ENCODE data around the gene SDHA. TPM values are rescaled to one million over a fixed set of nuclear protein-coding genes. Genes with fewer than 3 reads are reported as not detected.
"Not testable (repeated sequence)": the region's sequence is repeated elsewhere in the genome, so short reads cannot be mapped to it uniquely, and the experiment has no call there.

Gene SDHA
- total and polyA plus RNA-seq, 5 experiments from 2014 or later = 130 to 200 (median 160) TPM

DNA sequence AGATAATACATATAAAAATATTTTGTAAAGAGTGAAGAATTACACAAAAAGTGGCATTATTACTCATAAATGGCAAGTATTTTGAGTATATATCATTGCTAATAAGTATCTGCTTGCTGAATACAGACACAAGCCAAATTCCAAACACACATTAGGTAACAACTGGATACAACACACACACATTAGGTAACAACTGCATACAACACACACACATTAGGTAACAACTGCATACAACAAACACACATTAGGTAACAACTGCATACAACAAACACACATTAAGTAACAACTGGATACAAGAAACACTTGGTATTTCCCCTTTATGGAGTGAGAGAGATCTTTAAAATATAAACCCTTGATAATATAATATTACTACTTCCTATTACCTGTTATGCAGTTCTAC is 13.7 kb upstream of the SDHA start:
- Mint-ChIP-seq H3K9me3 (no peaks in the 10 kb centered on the region), H3K27ac (no peak overlapping the region), H3K36me3 (peaks cover 5 to 57% (median 7%) of the 10 kb centered on the region in 3 donors), H3K27me3 (no peaks in the 10 kb centered on the region), H3K4me3 (no peak overlapping the region), H3K4me1 (peaks cover 8 to 37% (median 19%) of the 10 kb centered on the region in 4 donors)
- ATAC-seq = no peak
- no peak for DNase-seq
- POLR2A ChIA-PET = no interaction called here

DNA sequence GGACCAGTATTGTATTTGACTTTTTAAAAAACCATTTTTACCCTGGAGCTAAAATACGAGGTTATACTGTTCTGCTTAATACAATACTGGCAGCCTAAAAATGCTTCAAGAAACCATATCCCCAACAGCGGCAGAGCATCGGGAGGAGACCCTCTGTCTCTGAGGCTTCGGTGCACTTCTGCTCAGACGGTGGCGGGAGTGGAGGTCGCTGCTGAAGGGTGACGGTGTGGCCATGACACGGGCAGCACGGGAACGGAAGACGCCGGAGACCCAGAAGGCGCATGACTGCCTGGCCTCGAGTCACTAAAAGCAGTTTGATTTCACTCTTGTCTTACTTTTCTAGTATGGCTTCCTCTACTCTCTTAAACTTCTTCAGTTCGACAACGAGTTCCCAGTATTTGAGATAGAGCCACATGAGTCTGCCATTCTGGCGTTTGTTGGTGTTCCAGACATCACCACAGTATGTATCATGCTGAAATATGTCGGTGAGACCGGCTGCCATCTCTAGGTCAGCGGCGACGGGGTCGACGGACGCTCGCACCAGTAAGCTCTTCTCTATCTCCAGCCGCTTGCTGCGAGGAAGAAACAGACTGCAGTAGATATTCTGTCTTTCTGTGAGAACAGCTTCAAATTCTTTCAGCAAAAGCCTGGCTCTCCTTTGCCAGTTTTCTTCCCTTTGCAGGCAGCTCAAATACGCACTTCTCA is 13.0 kb upstream of the SDHA start:
- POLR2A ChIA-PET = no interaction called here
- H3K9me3 Mint-ChIP-seq = no peaks in the 10 kb centered on the region
- ATAC-seq (no peak), DNase-seq (no peak)
- no peak overlapping the region for H3K4me3 Mint-ChIP-seq
- peaks cover 15 to 44% (median 24%) of the 10 kb centered on the region in 4 donors for H3K4me1 Mint-ChIP-seq
- H3K27me3 Mint-ChIP-seq = no peaks in the 10 kb centered on the region
- H3K36me3 Mint-ChIP-seq = peaks cover 5 to 58% (median 7%) of the 10 kb centered on the region in 3 donors
- peak overlapping the region in 1 of 10 donors; percentile 72 for H3K27ac Mint-ChIP-seq

DNA sequence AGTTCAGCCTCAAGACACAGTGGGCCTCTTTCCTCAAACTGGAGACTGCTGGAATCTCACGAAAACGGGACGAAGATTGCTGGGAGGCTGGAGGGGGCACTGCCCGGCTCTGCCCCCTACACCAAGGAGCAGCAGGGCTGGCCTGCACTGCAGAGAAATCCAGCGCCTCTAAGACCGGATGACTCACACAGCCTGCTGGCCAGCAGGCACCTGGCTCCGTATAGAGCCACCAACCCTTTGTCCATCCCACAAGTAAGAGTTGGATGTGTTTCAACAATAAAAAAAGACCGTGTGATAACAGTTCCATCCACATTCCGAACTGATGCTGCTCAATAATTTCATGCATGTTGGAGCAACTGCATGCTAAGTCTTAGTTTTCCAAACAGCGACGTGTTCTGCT is 11.7 kb upstream of the SDHA start:
- POLR2A ChIA-PET = interaction anchor here (1.0 kb wide), 1 partner anchor 11 kb away, joined by 4 read pairs; the partner anchor contains the start of genes CCDC127 and SDHA
- Mint-ChIP-seq H3K4me3 (no peak overlapping the region), H3K27ac (no peak overlapping the region), H3K4me1 (peaks cover 13 to 44% (median 26%) of the 10 kb centered on the region in 4 donors), H3K9me3 (no peaks in the 10 kb centered on the region), H3K27me3 (no peaks in the 10 kb centered on the region), H3K36me3 (peaks cover 5 to 63% (median 7%) of the 10 kb centered on the region in 3 donors)
- DNase-seq (no peak), ATAC-seq (no peak)

DNA sequence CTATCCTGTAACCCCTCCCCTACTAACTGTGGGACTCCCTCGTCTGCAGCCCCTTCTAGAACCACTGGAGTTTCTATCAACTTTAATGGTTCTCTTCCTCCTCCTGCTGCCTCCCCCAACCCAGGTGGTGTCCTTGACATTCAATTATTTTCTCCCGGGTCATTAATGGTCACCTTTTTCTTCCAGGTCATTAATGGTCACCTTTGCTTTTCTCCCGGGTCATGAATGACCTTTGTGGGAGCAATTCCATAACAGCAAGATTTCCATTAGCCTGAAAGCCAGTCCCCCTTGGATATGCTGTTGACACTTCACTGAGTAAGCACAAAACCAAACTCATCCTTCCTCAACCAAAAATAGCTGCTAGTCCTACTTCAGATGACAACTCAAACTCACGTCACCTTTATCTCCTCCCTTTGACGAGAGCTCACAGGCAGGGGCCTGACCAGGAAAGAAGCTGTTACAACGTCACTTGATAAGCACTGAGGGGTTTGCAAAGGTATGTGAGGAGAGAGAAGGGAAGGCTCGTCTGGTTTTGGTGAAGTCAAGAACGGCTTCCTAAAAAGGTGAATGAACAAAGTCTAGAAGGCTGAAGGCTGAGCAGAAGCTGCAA is 11.1 kb upstream of the SDHA start:
- Mint-ChIP-seq H3K4me1 (peaks cover 13 to 38% (median 25%) of the 10 kb centered on the region in 4 donors), H3K9me3 (no peaks in the 10 kb centered on the region), H3K36me3 (peaks cover 5 to 63% (median 7%) of the 10 kb centered on the region in 3 donors), H3K4me3 (no peak overlapping the region), H3K27ac (peak overlapping the region in 2 of 10 donors; percentile 2 to 87), H3K27me3 (no peaks in the 10 kb centered on the region)
- no peak for DNase-seq
- POLR2A ChIA-PET = interaction anchor here (1.0 kb wide), 1 partner anchor 11 kb away, joined by 4 read pairs; the partner anchor contains the start of genes CCDC127 and SDHA
- no peak for ATAC-seq

DNA sequence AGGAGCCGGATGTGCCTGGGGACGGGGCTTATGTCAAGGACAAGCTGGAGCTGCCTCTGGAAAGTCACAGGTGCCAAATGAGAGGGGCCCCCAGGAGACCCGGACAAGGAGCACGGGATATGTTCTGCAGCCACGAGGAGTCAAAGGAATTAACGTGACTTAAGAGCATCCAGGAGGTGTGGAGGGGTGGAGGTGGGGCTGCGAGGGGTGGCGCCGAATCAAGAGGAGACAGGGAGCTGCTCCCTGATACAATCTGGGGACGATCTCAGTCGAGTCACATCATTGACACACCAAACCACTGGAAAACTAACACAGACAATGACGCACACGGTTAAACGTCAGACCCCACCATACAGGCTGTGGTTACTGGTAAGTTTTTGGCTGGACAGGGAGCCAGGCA is 10.5 kb upstream of the SDHA start:
- POLR2A ChIA-PET = interaction anchor here (1.0 kb wide), 1 partner anchor 10 kb away, joined by 4 read pairs; the partner anchor contains the start of genes CCDC127 and SDHA
- Mint-ChIP-seq H3K27ac (peak overlapping the region in 2 of 10 donors; percentile 2 to 87), H3K27me3 (no peaks in the 10 kb centered on the region), H3K4me1 (peaks cover 13 to 37% (median 24%) of the 10 kb centered on the region in 4 donors), H3K9me3 (no peaks in the 10 kb centered on the region), H3K4me3 (no peak overlapping the region), H3K36me3 (peaks cover 5 to 59% (median 7%) of the 10 kb centered on the region in 3 donors)
- no peak for ATAC-seq
- DNase-seq = peak in 1 of 10 donors; percentile 45

DNA sequence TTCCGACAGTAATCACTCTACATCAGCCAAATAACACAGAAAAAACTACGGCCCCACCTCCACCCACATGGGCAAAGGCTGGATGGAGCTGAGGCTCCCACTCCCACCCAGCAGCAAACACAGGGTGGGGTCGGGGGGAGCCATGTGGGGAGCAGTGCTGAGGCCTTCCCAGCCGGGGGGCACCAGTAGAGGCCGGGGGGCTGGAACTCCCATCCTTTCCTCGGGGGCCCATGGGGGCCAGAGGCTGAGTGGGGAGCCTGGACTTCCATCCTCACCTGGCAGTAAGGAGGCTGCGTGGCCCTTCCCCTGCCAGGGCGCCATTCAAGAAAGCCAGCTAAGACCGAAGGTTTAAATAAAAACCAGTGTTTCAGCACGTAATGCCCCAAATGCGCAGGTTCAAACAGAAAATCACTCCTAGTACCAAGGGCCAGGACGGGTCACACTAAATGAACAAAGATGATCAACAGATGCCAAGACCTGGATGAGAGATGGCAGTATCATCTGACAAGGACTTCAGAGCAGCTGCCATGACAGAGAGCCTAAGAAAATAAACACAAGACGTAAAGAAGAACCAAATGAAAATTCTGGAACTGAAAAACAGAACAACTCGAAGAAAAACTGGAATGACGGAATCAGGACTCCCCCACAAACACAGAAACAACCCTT is 9.5 kb upstream of the SDHA start:
- H3K4me1 Mint-ChIP-seq = peaks cover 15 to 38% (median 24%) of the 10 kb centered on the region in 4 donors
- H3K9me3 Mint-ChIP-seq = no peaks in the 10 kb centered on the region
- POLR2A ChIA-PET = no interaction called here
- H3K4me3 Mint-ChIP-seq = peak overlapping the region in 2 of 10 donors; percentile 12 to 22
- H3K36me3 Mint-ChIP-seq = peaks cover 5 to 54% (median 7%) of the 10 kb centered on the region in 3 donors
- ATAC-seq = no peak
- no peaks in the 10 kb centered on the region for H3K27me3 Mint-ChIP-seq
- DNase-seq = no peak
- H3K27ac Mint-ChIP-seq = peak overlapping the region in 1 of 10 donors; percentile 73

DNA sequence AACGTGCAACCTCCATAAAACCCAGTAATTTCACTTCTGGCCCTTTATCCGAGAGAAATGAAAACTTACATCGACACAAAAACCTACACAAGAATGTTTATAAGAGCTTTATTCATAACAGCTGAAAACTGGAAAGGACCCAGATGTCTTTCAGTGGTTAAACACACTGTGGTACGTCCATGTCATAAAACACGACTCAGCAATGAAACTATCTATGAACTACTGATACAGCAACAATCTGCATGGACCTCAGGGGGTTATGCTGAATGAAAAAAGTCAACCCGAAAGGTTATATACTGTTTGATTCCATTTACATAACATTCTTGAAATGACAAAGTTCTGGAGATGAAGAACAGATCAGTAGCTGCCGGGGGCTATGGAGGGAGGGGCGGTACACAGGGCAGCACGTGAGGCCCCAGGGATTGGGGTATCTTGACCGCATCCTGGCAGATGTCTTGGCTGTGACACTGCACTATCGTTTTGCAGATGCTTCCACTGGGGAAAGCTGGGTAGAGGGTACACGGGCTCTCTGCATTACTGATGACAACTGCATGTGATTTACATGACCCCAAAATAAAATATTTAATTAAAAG is 4.2 kb upstream of the SDHA start:
- peaks cover 17 to 51% (median 44%) of the 10 kb centered on the region in 4 donors for H3K4me1 Mint-ChIP-seq
- no peak for ATAC-seq
- POLR2A ChIA-PET = no interaction called here
- H3K27ac Mint-ChIP-seq = peak overlapping the region in 3 of 10 donors; percentile 32 to 74 (median 51)
- H3K36me3 Mint-ChIP-seq = peaks cover 0 to 37% (median 5%) of the 10 kb centered on the region in 3 donors
- no peak for DNase-seq
- no peaks in the 10 kb centered on the region for H3K27me3 Mint-ChIP-seq
- H3K4me3 Mint-ChIP-seq = peak overlapping the region in 6 of 10 donors; percentile 7 to 59 (median 34)
- H3K9me3 Mint-ChIP-seq = no peaks in the 10 kb centered on the region

DNA sequence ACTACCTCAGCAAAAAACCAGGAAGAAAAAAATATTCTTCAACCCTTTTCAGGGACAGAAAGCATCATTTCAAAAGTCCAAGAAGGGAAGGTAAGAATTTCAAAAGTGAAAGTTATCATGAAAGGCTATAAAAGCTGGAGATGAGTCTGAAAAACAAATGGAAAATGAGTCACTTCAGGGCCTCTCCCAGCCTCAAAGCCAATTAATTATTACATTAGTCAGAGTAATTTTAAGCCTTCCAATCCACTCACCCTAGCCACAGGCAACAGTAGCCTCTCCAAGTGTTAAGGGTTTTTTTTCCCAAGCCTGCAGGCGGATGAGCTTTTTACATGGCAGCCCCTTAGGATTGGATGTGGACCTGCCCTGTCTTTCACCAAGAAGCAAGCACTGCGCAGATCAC is 2.9 kb upstream of the SDHA start:
- Mint-ChIP-seq H3K27ac (peak overlapping the region in 6 of 10 donors; percentile 22 to 66 (median 53)), H3K4me3 (peak overlapping the region in 9 of 10 donors; percentile 1 to 75 (median 64)), H3K4me1 (peaks cover 13 to 47% (median 42%) of the 10 kb centered on the region in 4 donors), H3K36me3 (peaks cover 0 to 34% (median 5%) of the 10 kb centered on the region in 3 donors)
- H3K9me3 Mint-ChIP-seq, H3K27me3 Mint-ChIP-seq, POLR2A ChIA-PET, ATAC-seq, DNase-seq: not testable (repeated sequence)

DNA sequence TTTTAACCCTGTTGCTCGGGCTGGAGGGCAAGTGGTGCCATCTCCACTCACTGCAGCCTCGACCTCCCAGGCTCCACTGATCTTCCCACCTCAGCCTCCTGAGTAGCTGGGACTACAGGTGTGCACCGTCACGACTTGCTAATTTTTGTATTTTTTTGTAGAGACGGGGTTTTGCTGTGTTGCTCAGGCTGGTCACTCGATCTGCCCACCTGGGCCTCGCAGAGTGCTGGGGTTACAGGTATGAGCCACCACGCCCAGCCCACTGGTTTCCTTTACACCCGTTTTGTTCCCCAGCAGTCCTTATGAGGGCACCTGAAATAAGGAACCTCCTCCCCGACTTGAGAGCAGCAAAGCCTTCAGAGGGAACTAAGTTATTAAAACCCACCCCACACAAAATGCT is 2.0 kb upstream of the SDHA start:
- DNase-seq, ATAC-seq, H3K9me3 Mint-ChIP-seq, H3K27me3 Mint-ChIP-seq, POLR2A ChIA-PET: not testable (repeated sequence)
- peaks cover 0 to 31% (median 5%) of the 10 kb centered on the region in 3 donors for H3K36me3 Mint-ChIP-seq
- peaks cover 12 to 51% (median 46%) of the 10 kb centered on the region in 4 donors for H3K4me1 Mint-ChIP-seq
- peak overlapping the region in 5 of 10 donors; percentile 12 to 67 (median 49) for H3K4me3 Mint-ChIP-seq
- peak overlapping the region in 4 of 10 donors; percentile 36 to 59 (median 50) for H3K27ac Mint-ChIP-seq

DNA sequence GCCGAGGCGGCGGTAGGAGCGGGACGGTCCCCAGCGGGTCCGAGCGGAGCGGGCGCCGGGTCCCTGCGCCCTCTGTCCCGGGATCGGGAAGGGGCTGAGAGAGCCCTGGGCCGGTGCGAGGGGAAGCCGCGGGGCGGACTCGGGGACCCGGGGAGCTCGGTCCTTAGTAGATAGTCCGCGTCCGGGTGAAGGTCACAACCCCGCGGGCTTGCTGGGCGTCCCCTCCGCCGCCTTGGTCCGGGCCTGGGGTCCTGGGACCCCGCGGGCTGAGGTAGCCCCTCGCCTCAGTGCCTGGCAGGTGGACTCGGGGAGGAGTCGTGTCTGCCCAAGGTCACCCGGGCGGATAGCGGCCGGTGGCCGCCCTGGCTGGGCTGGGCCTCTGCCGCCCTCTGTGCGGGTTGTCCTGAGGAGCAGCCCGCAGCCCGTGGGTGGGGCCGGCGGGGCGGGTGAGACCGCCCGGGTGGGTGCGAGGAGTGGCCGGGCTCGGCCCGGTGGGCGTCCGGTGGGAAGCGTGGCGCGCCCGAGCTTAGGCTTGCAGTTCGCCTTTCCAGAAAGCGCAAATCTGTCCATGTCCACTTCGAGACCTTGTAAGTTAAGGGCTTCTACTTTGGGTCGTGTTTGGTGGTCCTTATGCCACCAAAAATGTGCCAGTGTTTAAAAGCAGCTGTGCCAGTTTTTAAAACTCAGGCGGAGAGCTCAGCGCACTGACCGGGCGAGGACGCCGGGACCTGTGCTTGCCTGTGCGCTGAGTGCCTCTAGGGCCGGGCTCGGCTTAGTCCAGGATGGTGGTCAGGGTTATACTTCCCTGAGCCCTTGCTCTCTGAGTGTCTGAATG is 554 bp downstream of the SDHA start:
- peak; percentile 9 to 16 for ATAC-seq
- peak overlapping the region; percentile 86 to 98 (median 96) for H3K27ac Mint-ChIP-seq
- peak in 5 of 10 donors; percentile 12 to 24 (median 15) for DNase-seq
- POLR2A ChIA-PET = interaction anchor here (0.8 to 3.6 kb wide), 14 partner anchors 15 to 1582 kb away, joined by 3 to 32 read pairs (median 3); partner anchors contain the start of genes BRD9, PDCD6 and TRIP13
- H3K4me1 Mint-ChIP-seq = peaks cover 20 to 69% (median 65%) of the 10 kb centered on the region in 4 donors
- peaks cover 0 to 31% (median 5%) of the 10 kb centered on the region in 3 donors for H3K36me3 Mint-ChIP-seq
- H3K27me3 Mint-ChIP-seq = no peaks in the 10 kb centered on the region
- H3K9me3 Mint-ChIP-seq = no peaks in the 10 kb centered on the region
- peak overlapping the region; percentile 90 to 97 (median 95) for H3K4me3 Mint-ChIP-seq

DNA sequence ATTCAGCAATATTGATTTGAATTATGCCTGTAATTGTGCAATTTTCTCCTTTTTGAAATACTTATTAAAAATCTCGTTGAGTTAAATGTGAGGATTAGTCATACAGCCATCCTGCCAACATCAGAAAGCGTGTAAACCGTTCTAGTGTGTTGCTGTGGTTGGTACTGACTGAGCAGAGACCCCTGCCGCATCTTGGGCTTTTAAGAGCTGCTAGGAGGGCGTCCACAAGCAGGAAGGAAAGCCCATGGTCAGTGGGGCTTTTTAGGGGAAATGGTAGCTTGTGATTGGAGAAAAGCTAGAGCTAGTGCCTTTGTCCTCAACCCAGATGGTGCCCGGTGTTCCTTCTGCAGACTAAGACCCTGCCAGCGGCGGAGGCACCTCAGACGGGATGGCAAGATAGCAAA is 1.3 kb downstream of the SDHA start:
- no peaks in the 10 kb centered on the region for H3K9me3 Mint-ChIP-seq
- POLR2A ChIA-PET = interaction anchor here (0.8 to 3.6 kb wide), 5 partner anchors 31 to 244 kb away, joined by 3 to 32 read pairs (median 7); partner anchors contain the start of gene PDCD6
- peak overlapping the region; percentile 86 to 98 (median 96) for H3K27ac Mint-ChIP-seq
- DNase-seq (peak in 6 of 10 donors; percentile 8 to 33 (median 18)), ATAC-seq (peak in 1 of 2 donors; percentile 22)
- no peaks in the 10 kb centered on the region for H3K27me3 Mint-ChIP-seq
- H3K4me1 Mint-ChIP-seq = peaks cover 20 to 61% (median 59%) of the 10 kb centered on the region in 4 donors
- H3K36me3 Mint-ChIP-seq = peaks cover 0 to 31% (median 5%) of the 10 kb centered on the region in 3 donors
- peak overlapping the region; percentile 90 to 97 (median 95) for H3K4me3 Mint-ChIP-seq
